Stimulated activated CD8-positive, alpha-beta memory T cell treated with anti-CD3 and anti-CD28 coated beads, Interleukin-4, amount 100 ng/mL, for 24 hours (primary cell): Measurements from ENCODE around the gene GRM8.

Source experiments
- DNase-seq: peaks from one replicate; pipeline ENCODE4 v3.0.0-alpha.2; 2020; ENCODE audit warnings: low read depth

The GRM8 gene

GRCh38 chr7:127146746-127147536 is 105.8 kb downstream of the GRM8 start:
- no peak for DNase-seq

- no peak for DNase-seq
These were observed 115.6 kb downstream of the GRM8 start for GRCh38 chr7:127137146-127137545.

- no peak for DNase-seq
These were observed 116.8 kb downstream of the GRM8 start for GRCh38 chr7:127135871-127136485.

DNA sequence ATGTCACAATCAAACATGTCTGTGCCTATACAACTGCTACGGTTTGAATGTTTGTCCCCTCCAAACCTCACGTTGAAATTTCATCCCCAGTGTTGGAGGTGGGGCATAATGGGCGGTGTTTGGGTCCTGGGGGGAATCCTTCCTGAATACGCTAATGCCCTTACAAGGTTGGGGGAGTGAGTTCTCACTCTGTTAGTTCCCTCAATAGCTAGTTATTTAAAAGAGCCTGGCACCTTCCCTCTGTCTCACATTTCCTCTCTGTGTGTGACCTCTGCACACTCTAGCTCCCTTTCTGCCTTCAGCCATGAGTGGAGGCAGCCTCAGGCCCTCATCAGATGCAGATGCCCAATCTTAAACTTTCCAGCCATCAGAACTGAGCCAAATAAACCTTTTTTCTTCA is 129.5 kb downstream of the GRM8 start:
- DNase-seq, result no peak

DNA sequence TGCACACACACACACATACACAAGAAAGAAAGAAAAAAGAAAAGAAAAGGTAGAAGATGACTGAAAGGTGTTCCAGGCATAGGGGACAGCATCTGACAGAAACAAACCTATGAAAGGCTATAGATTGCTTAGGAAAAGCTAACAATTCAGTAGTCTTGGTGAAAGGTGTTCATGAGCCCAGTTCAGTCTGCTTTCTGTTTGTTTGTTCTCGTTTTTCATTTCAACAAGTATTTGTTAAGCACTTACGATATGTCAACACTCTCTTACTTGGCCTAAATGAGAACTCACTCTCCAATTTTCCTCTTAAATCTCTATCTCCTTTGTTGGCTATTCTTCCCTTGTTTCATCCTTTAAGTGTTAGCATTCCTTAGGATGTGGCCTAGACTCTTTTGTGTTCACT is 133.2 kb downstream of the GRM8 start:
- DNase-seq, result no peak

DNA sequence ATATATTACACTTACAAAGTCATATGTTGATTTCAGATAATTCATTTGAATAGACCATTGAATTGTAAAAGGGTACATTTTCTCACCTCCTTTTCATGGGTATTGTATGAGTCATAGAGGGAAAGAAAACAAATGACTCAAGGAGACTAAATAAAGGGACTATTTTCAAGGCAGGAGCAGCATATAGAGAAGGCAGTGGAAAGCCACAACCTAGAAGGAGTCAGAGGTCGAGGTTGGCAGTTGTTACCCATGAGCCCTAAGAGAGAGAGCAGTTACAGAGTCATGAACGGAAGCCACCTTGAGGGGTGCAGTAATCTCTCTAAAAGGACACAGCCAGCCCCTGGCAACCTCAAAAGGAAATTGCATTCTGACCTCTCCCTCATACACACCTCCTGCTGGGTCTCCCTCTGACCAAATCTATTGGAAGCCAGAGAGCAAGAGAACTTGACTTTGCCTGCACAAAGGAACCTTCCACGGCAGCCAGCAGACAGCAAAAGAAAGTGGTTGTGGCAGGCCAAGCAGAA is 137.9 kb downstream of the GRM8 start:
- DNase-seq, result no peak

DNA sequence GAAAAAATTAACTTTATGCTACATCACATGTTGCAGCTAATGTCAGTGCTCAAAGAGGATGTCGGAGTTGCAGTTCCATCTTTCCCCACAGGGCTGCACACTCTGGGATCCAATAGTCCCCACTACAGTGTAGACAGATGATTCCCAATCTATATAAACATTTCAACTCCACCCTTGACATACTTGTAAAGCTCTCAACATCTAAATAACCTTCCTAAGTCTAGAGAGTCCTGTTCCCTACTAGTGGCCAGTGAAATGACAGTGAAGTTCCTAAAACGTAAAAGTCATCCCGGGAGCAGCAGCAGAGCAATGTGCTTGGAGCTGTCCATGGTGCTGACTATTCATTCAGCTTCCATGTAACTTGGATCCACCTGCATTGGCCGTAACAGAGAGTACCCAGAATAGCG is 145.1 kb downstream of the GRM8 start:
- DNase-seq, result no peak

- DNase-seq, result no peak
These were observed 159.4 kb downstream of the GRM8 start for GRCh38 chr7:127093340-127093739.

GRCh38 chr7:127091620-127092019 is 161.1 kb downstream of the GRM8 start:
- DNase-seq, result no peak

- no peak for DNase-seq
These were observed 163.6 kb downstream of the GRM8 start for GRCh38 chr7:127089146-127089545.

- DNase-seq, result no peak
These were observed 171.2 kb downstream of the GRM8 start for GRCh38 chr7:127081539-127081938.

GRCh38 chr7:127080576-127080975 is 172.2 kb downstream of the GRM8 start:
- no peak for DNase-seq

GRCh38 chr7:127066974-127067373 is 185.8 kb downstream of the GRM8 start:
- no peak for DNase-seq

GRCh38 chr7:127059475-127059874 is 193.3 kb downstream of the GRM8 start:
- no peak for DNase-seq

GRCh38 chr7:127057918-127058317 is 194.8 kb downstream of the GRM8 start:
- no peak for DNase-seq

DNA sequence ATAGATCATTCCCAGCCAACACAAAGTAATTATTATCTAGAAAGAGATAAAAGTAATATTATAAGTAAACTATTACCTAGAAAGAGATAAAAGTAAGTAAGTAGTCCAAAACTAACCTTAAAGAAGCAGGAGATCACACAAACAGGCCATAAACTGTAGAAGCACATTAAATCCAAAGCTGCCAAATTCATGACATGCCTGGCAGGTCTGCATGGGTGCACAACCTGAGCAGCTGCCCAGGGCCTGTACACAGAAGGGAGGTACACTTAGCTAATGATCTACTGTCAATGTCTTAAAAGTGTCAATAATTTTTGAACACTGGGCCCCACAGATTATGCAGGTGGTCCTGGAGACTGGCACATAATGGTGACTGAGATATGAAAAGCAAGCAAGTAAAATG is 196.5 kb downstream of the GRM8 start:
- DNase-seq, result no peak

- no peak for DNase-seq
These were observed 205.2 kb downstream of the GRM8 start for GRCh38 chr7:127047521-127047920.

- DNase-seq, result no peak
These were observed 210.9 kb downstream of the GRM8 start for GRCh38 chr7:127041689-127042452.

DNA sequence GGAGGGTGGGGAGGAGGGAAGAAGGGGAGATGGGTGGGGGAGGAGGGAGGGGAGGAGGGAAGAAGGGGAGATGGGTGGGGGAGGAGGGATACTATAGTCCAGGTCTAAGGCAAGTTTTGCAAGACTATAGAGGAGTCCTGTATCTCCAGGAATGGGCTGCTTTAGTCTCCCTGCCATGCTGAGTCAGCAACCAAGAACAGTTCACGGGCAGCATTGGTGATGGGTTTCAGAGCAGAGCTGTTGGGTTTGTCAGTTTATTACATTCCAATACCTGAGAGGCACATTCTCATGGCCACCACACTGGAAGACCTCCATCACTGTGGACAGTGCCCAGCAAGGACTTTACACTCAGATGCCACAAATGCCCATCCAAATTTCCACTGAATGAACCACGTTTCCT is 212.7 kb downstream of the GRM8 start:
- no peak for DNase-seq

- no peak for DNase-seq
These were observed 213.2 kb downstream of the GRM8 start for GRCh38 chr7:127039541-127039940.

- no peak for DNase-seq
These were observed 217.4 kb downstream of the GRM8 start for GRCh38 chr7:127035203-127035849.

GRCh38 chr7:127034186-127034806 is 218.4 kb downstream of the GRM8 start:
- no peak for DNase-seq
